H9 (cell line): Measurements from ENCODE around the gene PRR14. TPM values are rescaled to one million over a fixed set of nuclear protein-coding genes. Genes with fewer than 3 reads are reported as not detected.

Experiments
- DNase-seq: peaks from one replicate; pipeline ENCODE4 v3.0.0-alpha.2; 2017
- H2AFZ ChIP-seq: one replicate; pipeline ENCODE4 v1.6.1; 2013; ENCODE audit warnings: mild to moderate bottlenecking, low read length, control low read depth, moderate library complexity
- H2AK5ac ChIP-seq: 2 replicates; pipeline ENCODE4 v1.6.1; 2013; ENCODE audit warnings: low read length, control low read depth, mixed read lengths; ENCODE audit not compliant: insufficient read length
- H2BK120ac ChIP-seq: one replicate; pipeline ENCODE4 v1.6.1; 2013; ENCODE audit warnings: low read depth, mild to moderate bottlenecking, low read length, control low read depth, inconsistent platforms; ENCODE audit not compliant: poor library complexity, severe bottlenecking
- H2BK12ac ChIP-seq: 2 replicates; pipeline ENCODE4 v1.6.1; 2013; ENCODE audit warnings: low read length, control low read depth, mixed read lengths, low read depth; ENCODE audit not compliant: insufficient read length
- H2BK15ac ChIP-seq: 2 replicates; pipeline ENCODE4 v1.6.1; 2013; ENCODE audit warnings: low read depth, low read length, control low read depth
- H2BK20ac ChIP-seq: one replicate; pipeline ENCODE4 v1.6.1; 2013; ENCODE audit warnings: low read depth, mild to moderate bottlenecking, low read length, control low read depth, inconsistent platforms; ENCODE audit not compliant: poor library complexity, severe bottlenecking
- H2BK5ac ChIP-seq: 2 replicates; pipeline ENCODE4 v1.6.1; 2013; ENCODE audit warnings: low read length, control low read depth, mixed read lengths; ENCODE audit not compliant: insufficient read length
- H3K14ac ChIP-seq: 2 replicates; pipeline ENCODE4 v1.6.1; 2013; ENCODE audit warnings: low read length, control low read depth; ENCODE audit not compliant: insufficient read depth
- H3K18ac ChIP-seq: 2 replicates; pipeline ENCODE4 v1.6.1; 2013; ENCODE audit warnings: low read depth, mild to moderate bottlenecking, mixed read lengths, low read length, control low read depth; ENCODE audit not compliant: insufficient read length
- H3K23ac ChIP-seq: 2 replicates; pipeline ENCODE4 v1.6.1; 2013; ENCODE audit warnings: low read length, control low read depth, mixed read lengths, low read depth; ENCODE audit not compliant: insufficient read length
- H3K23me2 ChIP-seq: 2 replicates; pipeline ENCODE4 v1.6.1; 2013; ENCODE audit warnings: low read depth, mild to moderate bottlenecking, mixed read lengths, low read length, control low read depth; ENCODE audit not compliant: insufficient read length, poor library complexity, severe bottlenecking
- H3K27ac ChIP-seq: 2 replicates; pipeline ENCODE4 v1.5.1; 2013; ENCODE audit warnings: low read length, control low read depth, mixed read lengths, low read depth; ENCODE audit not compliant: insufficient read length
- H3K27me3 ChIP-seq: 2 replicates; pipeline ENCODE4 v1.6.1; 2013; ENCODE audit warnings: low read length, control low read depth, inconsistent platforms; ENCODE audit not compliant: insufficient read depth
- H3K4ac ChIP-seq: 2 replicates; pipeline ENCODE4 v1.6.1; 2013; ENCODE audit warnings: low read depth, mild to moderate bottlenecking, control low read depth, inconsistent platforms, low read length, moderate library complexity
- H3K4me1 ChIP-seq: 2 replicates; pipeline ENCODE4 v1.6.1; 2013; ENCODE audit warnings: low read length, control low read depth, inconsistent platforms; ENCODE audit not compliant: insufficient read depth
- H3K4me2 ChIP-seq: 2 replicates; pipeline ENCODE4 v1.6.1; 2013; ENCODE audit warnings: low read length, control low read depth, mixed read lengths; ENCODE audit not compliant: insufficient read length, insufficient read depth
- H3K56ac ChIP-seq: 2 replicates; pipeline ENCODE4 v1.6.1; 2013; ENCODE audit warnings: low read depth, mild to moderate bottlenecking, mixed read lengths, low read length, control low read depth; ENCODE audit not compliant: insufficient read length
- H3K79me1 ChIP-seq: 2 replicates; pipeline ENCODE4 v1.6.1; 2013; ENCODE audit warnings: low read depth, mild to moderate bottlenecking, moderate library complexity, low read length, control low read depth, inconsistent platforms; ENCODE audit not compliant: insufficient read depth, poor library complexity, severe bottlenecking
- H3K79me2 ChIP-seq: 2 replicates; pipeline ENCODE4 v1.6.1; 2013; ENCODE audit warnings: low read length, control low read depth, inconsistent platforms; ENCODE audit not compliant: insufficient read depth
- H3K9ac ChIP-seq: 2 replicates; pipeline ENCODE4 v1.6.1; 2013; ENCODE audit warnings: low read length, control low read depth, mixed read lengths; ENCODE audit not compliant: insufficient read length; ENCODE audit errors: extremely low read depth
- H3K9me3 ChIP-seq: one replicate; pipeline ENCODE4 v1.6.1; 2013; ENCODE audit warnings: low read depth, low read length, inconsistent platforms; ENCODE audit not compliant: control insufficient read depth
- H3T11ph ChIP-seq: one replicate; pipeline ENCODE4 v1.6.1; 2013; ENCODE audit warnings: mild to moderate bottlenecking, low read length, control low read depth, inconsistent platforms
- H4K20me1 ChIP-seq: one replicate; pipeline ENCODE4 v1.6.1; 2013; ENCODE audit not compliant: control insufficient read depth, insufficient read length, insufficient read depth
- H4K5ac ChIP-seq: 2 replicates; pipeline ENCODE4 v1.6.1; 2013; ENCODE audit warnings: low read depth, mild to moderate bottlenecking, mixed read lengths, low read length, control low read depth; ENCODE audit not compliant: insufficient read length
- H4K8ac ChIP-seq: replicated peaks from 2 replicates; pipeline ENCODE4 v1.6.1; 2013; ENCODE audit warnings: low read length, control low read depth, mixed read lengths, low read depth; ENCODE audit not compliant: insufficient read length
- H4K91ac ChIP-seq: 2 replicates; pipeline ENCODE4 v1.6.1; 2013; ENCODE audit warnings: low read depth, mild to moderate bottlenecking, moderate library complexity, mixed read lengths, low read length, control low read depth; ENCODE audit not compliant: insufficient read length
- H3K27ac Mint-ChIP-seq, 3 experiments: 2 replicates in 2 of 3; 3 replicates in 1 of 3; pipeline ENCODE4 v1.8.0; 2020 to 2021; ENCODE audit warnings: mixed read lengths in 3 of 3, mild to moderate bottlenecking in 1 of 3, moderate library complexity in 1 of 3
- H3K27me3 Mint-ChIP-seq: 2 replicates; pipeline ENCODE4 v1.8.0; 2021; ENCODE audit warnings: low read depth, mild to moderate bottlenecking, moderate library complexity, mixed read lengths
- H3K36me3 Mint-ChIP-seq, 3 experiments: 2 replicates in 2 of 3; 3 replicates in 1 of 3; pipeline ENCODE4 v1.8.0; 2020 to 2021; ENCODE audit warnings: low read depth in 3 of 3, mixed read lengths in 3 of 3; ENCODE audit not compliant: insufficient read depth in 1 of 3
- H3K4me1 Mint-ChIP-seq, 2 experiments: 2 replicates each; pipeline ENCODE4 v1.8.0; 2020; ENCODE audit warnings: mixed read lengths in 2 of 2
- H3K4me3 Mint-ChIP-seq, 2 experiments: 2 replicates in 1 of 2; 3 replicates in 1 of 2; pipeline ENCODE4 v1.8.0; 2020 to 2021; ENCODE audit warnings: mild to moderate bottlenecking in 2 of 2, mixed read lengths in 2 of 2, moderate library complexity in 1 of 2
- H3K9me3 Mint-ChIP-seq, 2 experiments: 2 replicates in 1 of 2; 3 replicates in 1 of 2; pipeline ENCODE4 v1.8.0; 2020; ENCODE audit warnings: mild to moderate bottlenecking in 2 of 2, mixed read lengths in 2 of 2, moderate library complexity in 1 of 2
- WGBS: extraction: QIAGEN DNeasy Blood & Tissue Kit; methylation state at CpG from one replicate; pipeline ENCODE4 v1.1.7; 2013; ENCODE audit warnings: missing lambda C conversion rate, low lambda C conversion rate, mixed read lengths; ENCODE audit not compliant: insufficient read length; ENCODE audit errors: extremely low coverage; 5-methylcytosine and 5-hydroxymethylcytosine counted together
- total RNA-seq: library from RNA; stranded (reverse); gene quantifications from 2 replicates; pipeline ENCODE4 v1.2.1, GENCODE V29; 2021
- TF ChIP-seq, protein P1 (sequence below): fragments of 200-600 bp; sonication (generic); conservative IDR thresholded peaks from 3 replicates; pipeline ENCODE4 v1.8.0; 2021; ENCODE audit warnings: antibody characterized with exemption, mild to moderate bottlenecking

PRR14 gene
- total RNA-seq, 1 experiment from 2014 or later = 11.6 TPM

DNA sequence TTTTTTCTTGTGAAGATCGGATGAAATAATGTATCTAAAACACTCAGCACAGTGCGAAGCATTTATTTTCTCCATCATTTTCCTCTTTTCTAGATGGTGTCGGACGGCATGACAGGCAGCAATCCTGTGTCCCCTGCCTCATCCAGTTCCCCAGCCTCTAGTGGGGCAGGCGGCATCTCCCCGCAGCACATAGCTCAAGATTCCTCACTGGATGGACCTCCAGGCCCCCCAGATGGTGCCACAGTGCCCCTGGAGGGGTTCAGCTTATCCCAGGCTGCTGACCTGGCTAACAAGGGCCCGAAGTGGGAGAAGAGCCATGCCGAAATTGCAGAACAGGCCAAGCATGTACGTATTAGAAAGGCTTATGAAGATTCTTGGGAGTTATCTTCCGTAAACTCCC is 53.2 kb downstream of the PRR14 start:
- H3K4me1 ChIP-seq = peaks cover 3% of the 10 kb centered on the region; the same call in 1 of the 2 replicates
- H3K4me1 Mint-ChIP-seq = peaks cover 9 to 12% of the 10 kb centered on the region in 2 experiments
- H3K56ac ChIP-seq = no peak overlapping the region
- peaks cover 7% of the 10 kb centered on the region for H3K79me1 ChIP-seq
- H4K91ac ChIP-seq = no peak overlapping the region
- H2AFZ ChIP-seq = no peak overlapping the region
- no peak overlapping the region for H3T11ph ChIP-seq
- H3K9me3 Mint-ChIP-seq = no peaks in the 10 kb centered on the region
- H3K9me3 ChIP-seq = no peaks in the 10 kb centered on the region
- peaks cover 33 to 80% (median 70%) of the 10 kb centered on the region in 3 experiments for H3K36me3 Mint-ChIP-seq
- no peaks in the 10 kb centered on the region for H3K27me3 Mint-ChIP-seq
- H4K5ac ChIP-seq = no peak overlapping the region
- H2BK20ac ChIP-seq = no peak overlapping the region
- DNase-seq = no peak
- TF ChIP-seq, protein P1, sequence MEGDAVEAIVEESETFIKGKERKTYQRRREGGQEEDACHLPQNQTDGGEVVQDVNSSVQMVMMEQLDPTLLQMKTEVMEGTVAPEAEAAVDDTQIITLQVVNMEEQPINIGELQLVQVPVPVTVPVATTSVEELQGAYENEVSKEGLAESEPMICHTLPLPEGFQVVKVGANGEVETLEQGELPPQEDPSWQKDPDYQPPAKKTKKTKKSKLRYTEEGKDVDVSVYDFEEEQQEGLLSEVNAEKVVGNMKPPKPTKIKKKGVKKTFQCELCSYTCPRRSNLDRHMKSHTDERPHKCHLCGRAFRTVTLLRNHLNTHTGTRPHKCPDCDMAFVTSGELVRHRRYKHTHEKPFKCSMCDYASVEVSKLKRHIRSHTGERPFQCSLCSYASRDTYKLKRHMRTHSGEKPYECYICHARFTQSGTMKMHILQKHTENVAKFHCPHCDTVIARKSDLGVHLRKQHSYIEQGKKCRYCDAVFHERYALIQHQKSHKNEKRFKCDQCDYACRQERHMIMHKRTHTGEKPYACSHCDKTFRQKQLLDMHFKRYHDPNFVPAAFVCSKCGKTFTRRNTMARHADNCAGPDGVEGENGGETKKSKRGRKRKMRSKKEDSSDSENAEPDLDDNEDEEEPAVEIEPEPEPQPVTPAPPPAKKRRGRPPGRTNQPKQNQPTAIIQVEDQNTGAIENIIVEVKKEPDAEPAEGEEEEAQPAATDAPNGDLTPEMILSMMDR = no peak
- H2BK12ac ChIP-seq = no peak overlapping the region
- H3K14ac ChIP-seq = no peak overlapping the region
- no peak overlapping the region for H2BK15ac ChIP-seq
- no peak overlapping the region for H3K27ac ChIP-seq
- H3K79me2 ChIP-seq = peaks cover 9% of the 10 kb centered on the region; the same call in 1 of the 2 replicates
- H3K27me3 ChIP-seq = no peaks in the 10 kb centered on the region
- no peak overlapping the region for H4K8ac ChIP-seq
- H3K4me2 ChIP-seq = no peak overlapping the region
- no peak overlapping the region for H2AK5ac ChIP-seq
- no peak overlapping the region for H3K18ac ChIP-seq
- H4K20me1 ChIP-seq = peaks cover 2% of the 10 kb centered on the region
- H3K9ac ChIP-seq = no peak overlapping the region
- peaks cover 4% of the 10 kb centered on the region for H3K23me2 ChIP-seq
- H3K4me3 Mint-ChIP-seq = no peak overlapping the region
- H2BK120ac ChIP-seq = no peak overlapping the region
- no peak overlapping the region for H3K4ac ChIP-seq
- H3K27ac Mint-ChIP-seq = no peak overlapping the region
- WGBS = no CpG with 5 or more reads among the region's 10 CpGs
- no peak overlapping the region for H3K23ac ChIP-seq
- H2BK5ac ChIP-seq = no peak overlapping the region

Other genes with a start within 250 kb of the PRR14 start
- 9.7 and 10.5 TPM in 2 replicates for gene ZNF771, start 243.4 kb upstream of the PRR14 start, total RNA-seq
- 78.1 and 78.3 TPM in 2 replicates for gene DCTPP1, start 220.9 kb upstream of the PRR14 start, total RNA-seq
- 52.6 and 54.1 TPM in 2 replicates for gene SEPHS2, start 205.1 kb upstream of the PRR14 start, total RNA-seq
- gene ITGAL, start 178.2 kb upstream of the PRR14 start, total RNA-seq = not detected in 2 replicates
- 39.0 and 40.0 TPM in 2 replicates for gene ZNF768, start 124.4 kb upstream of the PRR14 start, total RNA-seq
- gene ZNF747, start 116.1 kb upstream of the PRR14 start, total RNA-seq = 17.5 and 18.4 TPM in 2 replicates
- gene ZNF764, start 92.6 kb upstream of the PRR14 start, total RNA-seq = 11.2 and 11.4 TPM in 2 replicates
- gene ZNF688, start 79.2 kb upstream of the PRR14 start, total RNA-seq = 4.3 and 4.5 TPM in 2 replicates
- gene ZNF785, start 65.3 kb upstream of the PRR14 start, total RNA-seq = 17.0 and 18.8 TPM in 2 replicates
- gene ZNF689, start 40.6 kb upstream of the PRR14 start, total RNA-seq = 21.1 and 21.9 TPM in 2 replicates
- gene FBRS, start 7.5 kb downstream of the PRR14 start, total RNA-seq = 12.6 and 16.8 TPM in 2 replicates
- gene SRCAP, start 48.2 kb downstream of the PRR14 start, total RNA-seq = 63.1 and 65.5 TPM in 2 replicates
- gene PHKG2, start 97.5 kb downstream of the PRR14 start, total RNA-seq = 46.6 and 47.9 TPM in 2 replicates
- gene CFAP119, start 111.1 kb downstream of the PRR14 start, total RNA-seq = 5.4 and 7.4 TPM in 2 replicates
- 103 and 106 TPM in 2 replicates for gene RNF40, start 111.4 kb downstream of the PRR14 start, total RNA-seq
- gene ZNF629, start 136.2 kb downstream of the PRR14 start, total RNA-seq = 20.0 TPM in 2 replicates
- 17.5 and 18.3 TPM in 2 replicates for gene BCL7C, start 243.1 kb downstream of the PRR14 start, total RNA-seq
- gene CTF1, start 245.7 kb downstream of the PRR14 start, total RNA-seq = 0.72 TPM in 2 replicates